H1 (cell line): ENCODE measurements around the gene PIAS1.

Experiments used
- GABPA ChIP-seq: IDR thresholded peaks from 2 replicates; pipeline ENCODE4 v1.6.1; 2011; ENCODE audit warnings: mild to moderate bottlenecking, low read length, moderate library complexity, borderline replicate concordance; ENCODE audit not compliant: insufficient read depth
- POLR2AphosphoS5 ChIP-seq: IDR thresholded peaks from 2 replicates; pipeline ENCODE4 v1.6.1; 2011; ENCODE audit warnings: low read depth, low read length
- TF ChIP-seq, protein P1 (sequence below), 3 experiments: IDR thresholded peaks; 1 replicate in 2 of 3; 2 replicates in 1 of 3; pipeline versions ENCODE4 v1.5.1 to v1.6.1; 2011; ENCODE audit warnings: low read length in 3 of 3, mild to moderate bottlenecking in 3 of 3, inconsistent platforms in 2 of 3, low read depth in 1 of 3, moderate library complexity in 1 of 3; ENCODE audit not compliant: insufficient read depth in 1 of 3; ENCODE audit errors: control extremely low read depth in 1 of 3

GRCh38 chr15:68015244-68015643 is 38.9 kb upstream of the PIAS1 start:
- TF ChIP-seq, protein P1, sequence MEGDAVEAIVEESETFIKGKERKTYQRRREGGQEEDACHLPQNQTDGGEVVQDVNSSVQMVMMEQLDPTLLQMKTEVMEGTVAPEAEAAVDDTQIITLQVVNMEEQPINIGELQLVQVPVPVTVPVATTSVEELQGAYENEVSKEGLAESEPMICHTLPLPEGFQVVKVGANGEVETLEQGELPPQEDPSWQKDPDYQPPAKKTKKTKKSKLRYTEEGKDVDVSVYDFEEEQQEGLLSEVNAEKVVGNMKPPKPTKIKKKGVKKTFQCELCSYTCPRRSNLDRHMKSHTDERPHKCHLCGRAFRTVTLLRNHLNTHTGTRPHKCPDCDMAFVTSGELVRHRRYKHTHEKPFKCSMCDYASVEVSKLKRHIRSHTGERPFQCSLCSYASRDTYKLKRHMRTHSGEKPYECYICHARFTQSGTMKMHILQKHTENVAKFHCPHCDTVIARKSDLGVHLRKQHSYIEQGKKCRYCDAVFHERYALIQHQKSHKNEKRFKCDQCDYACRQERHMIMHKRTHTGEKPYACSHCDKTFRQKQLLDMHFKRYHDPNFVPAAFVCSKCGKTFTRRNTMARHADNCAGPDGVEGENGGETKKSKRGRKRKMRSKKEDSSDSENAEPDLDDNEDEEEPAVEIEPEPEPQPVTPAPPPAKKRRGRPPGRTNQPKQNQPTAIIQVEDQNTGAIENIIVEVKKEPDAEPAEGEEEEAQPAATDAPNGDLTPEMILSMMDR (IDR thresholded peaks at IDR 0.05; ENCODE audit: control extremely low read depth in 1 of 3, insufficient read depth in 1 of 3, low read depth in 1 of 3, low read length in 3 of 3): no peak
- TF ChIP-seq GABPA (no peak), POLR2AphosphoS5 (no peak)
